ENCODE results near the gene SRCAP.

SRCAP gene

DNA sequence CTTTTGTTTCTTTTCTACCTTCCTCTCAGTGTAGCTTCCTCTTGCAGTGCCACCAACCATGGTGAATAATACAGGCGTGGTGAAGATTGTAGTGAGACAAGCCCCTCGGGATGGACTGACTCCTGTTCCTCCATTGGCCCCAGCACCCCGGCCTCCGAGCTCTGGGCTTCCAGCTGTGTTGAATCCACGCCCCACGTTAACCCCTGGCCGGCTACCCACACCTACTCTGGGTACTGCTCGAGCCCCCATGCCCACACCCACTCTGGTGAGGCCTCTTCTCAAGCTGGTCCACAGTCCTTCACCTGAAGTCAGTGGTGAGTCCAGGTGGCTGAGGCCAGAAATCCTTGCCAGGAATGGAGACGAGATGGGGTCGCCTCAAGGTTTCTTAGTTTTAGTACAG lies 23.9 kb downstream of the SRCAP start:
- POLR2A ChIA-PET = interaction anchor here (1.2 to 2.0 kb wide), 3 partner anchors 15 to 52 kb away, joined by 4 to 6 read pairs (median 5); partner anchors contain the start of gene SRCAP

DNA sequence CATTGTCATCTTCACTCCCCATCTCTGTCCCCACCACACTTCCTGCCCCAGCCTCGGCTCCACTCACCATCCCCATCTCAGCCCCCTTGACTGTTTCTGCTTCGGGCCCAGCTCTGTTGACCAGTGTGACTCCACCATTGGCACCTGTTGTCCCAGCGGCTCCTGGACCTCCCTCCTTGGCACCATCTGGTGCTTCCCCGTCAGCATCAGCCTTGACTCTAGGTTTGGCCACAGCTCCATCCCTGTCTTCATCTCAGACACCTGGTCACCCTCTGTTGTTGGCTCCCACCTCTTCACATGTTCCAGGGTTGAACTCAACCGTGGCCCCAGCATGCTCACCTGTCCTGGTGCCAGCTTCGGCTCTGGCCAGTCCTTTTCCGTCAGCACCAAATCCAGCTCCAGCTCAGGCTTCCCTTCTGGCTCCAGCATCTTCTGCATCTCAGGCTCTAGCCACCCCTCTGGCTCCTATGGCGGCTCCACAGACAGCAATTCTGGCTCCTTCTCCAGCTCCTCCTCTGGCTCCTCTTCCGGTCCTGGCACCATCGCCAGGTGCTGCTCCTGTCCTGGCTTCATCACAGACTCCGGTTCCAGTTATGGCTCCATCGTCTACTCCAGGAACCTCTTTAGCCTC lies 24.9 kb downstream of the SRCAP start:
- ChIA-PET CTCF (interaction anchor here (1.9 kb wide), 1 partner anchor 11 kb away, joined by 6 read pairs; no protein-coding TSS in a partner anchor), POLR2A (interaction anchor here (0.7 to 2.0 kb wide), 5 partner anchors 9 to 51 kb away, joined by 4 to 10 read pairs (median 5); partner anchors contain the start of gene SRCAP)
- DNase-seq (ENCODE audit: extremely low spot score) = no peak
- no peak for TF ChIP-seq CTBP1 (IDR thresholded peaks at IDR 0.05; ENCODE audit: borderline replicate concordance)
- TF ChIP-seq ELF4 (IDR thresholded peaks at IDR 0.05) = no peak
- TF ChIP-seq FOXM1 (IDR thresholded peaks at IDR 0.05; ENCODE audit: borderline replicate concordance) = no peak
- no peak for TF ChIP-seq BHLHE40 (IDR thresholded peaks at IDR 0.05; ENCODE audit: borderline replicate concordance)
- no peak for TF ChIP-seq FOXK2 (IDR thresholded peaks at IDR 0.05)
- no peak for TF ChIP-seq HDGF (IDR thresholded peaks at IDR 0.05; ENCODE audit: borderline replicate concordance)
- TF ChIP-seq ZNF384 (IDR thresholded peaks at IDR 0.05) = no peak
- TF ChIP-seq ARNT (IDR thresholded peaks at IDR 0.05) = no peak
- TF ChIP-seq SP1 (IDR thresholded peaks at IDR 0.05) = no peak
- no peak for TF ChIP-seq FOXA1 (IDR thresholded peaks at IDR 0.05)
- no peak for TF ChIP-seq NFRKB (IDR thresholded peaks at IDR 0.05)
- no peak for TF ChIP-seq LEF1 (IDR thresholded peaks at IDR 0.05; ENCODE audit: borderline replicate concordance)
- TF ChIP-seq L3MBTL2 (conservative IDR thresholded peaks at IDR 0.05) = no peak

More for the DNA sequence above, 23.9 kb downstream of the SRCAP start:
- CTCF ChIA-PET = interaction anchor here (1.9 kb wide), 1 partner anchor 12 kb away, joined by 6 read pairs; no protein-coding TSS in a partner anchor
- no peak for DNase-seq (ENCODE audit: extremely low spot score)
- TF ChIP-seq LEF1 (IDR thresholded peaks at IDR 0.05; ENCODE audit: borderline replicate concordance) (no peak), L3MBTL2 (conservative IDR thresholded peaks at IDR 0.05) (no peak), ZNF384 (IDR thresholded peaks at IDR 0.05) (no peak), ELF4 (IDR thresholded peaks at IDR 0.05) (no peak), NFRKB (IDR thresholded peaks at IDR 0.05) (no peak), SUZ12 (IDR thresholded peaks at IDR 0.05) (no peak), FOXM1 (IDR thresholded peaks at IDR 0.05; ENCODE audit: borderline replicate concordance) (no peak), HDGF (IDR thresholded peaks at IDR 0.05; ENCODE audit: borderline replicate concordance) (no peak), ARNT (IDR thresholded peaks at IDR 0.05) (no peak), FOXA1 (IDR thresholded peaks at IDR 0.05) (no peak), SP1 (IDR thresholded peaks at IDR 0.05) (no peak), CTBP1 (IDR thresholded peaks at IDR 0.05; ENCODE audit: borderline replicate concordance) (no peak), TARDBP (IDR thresholded peaks at IDR 0.05) (no peak), FOXK2 (IDR thresholded peaks at IDR 0.05) (no peak), BHLHE40 (IDR thresholded peaks at IDR 0.05; ENCODE audit: borderline replicate concordance) (no peak)
- TF ChIP-seq, protein P1, sequence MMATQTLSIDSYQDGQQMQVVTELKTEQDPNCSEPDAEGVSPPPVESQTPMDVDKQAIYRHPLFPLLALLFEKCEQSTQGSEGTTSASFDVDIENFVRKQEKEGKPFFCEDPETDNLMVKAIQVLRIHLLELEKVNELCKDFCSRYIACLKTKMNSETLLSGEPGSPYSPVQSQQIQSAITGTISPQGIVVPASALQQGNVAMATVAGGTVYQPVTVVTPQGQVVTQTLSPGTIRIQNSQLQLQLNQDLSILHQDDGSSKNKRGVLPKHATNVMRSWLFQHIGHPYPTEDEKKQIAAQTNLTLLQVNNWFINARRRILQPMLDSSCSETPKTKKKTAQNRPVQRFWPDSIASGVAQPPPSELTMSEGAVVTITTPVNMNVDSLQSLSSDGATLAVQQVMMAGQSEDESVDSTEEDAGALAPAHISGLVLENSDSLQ (IDR thresholded peaks at IDR 0.05) = no peak

DNA sequence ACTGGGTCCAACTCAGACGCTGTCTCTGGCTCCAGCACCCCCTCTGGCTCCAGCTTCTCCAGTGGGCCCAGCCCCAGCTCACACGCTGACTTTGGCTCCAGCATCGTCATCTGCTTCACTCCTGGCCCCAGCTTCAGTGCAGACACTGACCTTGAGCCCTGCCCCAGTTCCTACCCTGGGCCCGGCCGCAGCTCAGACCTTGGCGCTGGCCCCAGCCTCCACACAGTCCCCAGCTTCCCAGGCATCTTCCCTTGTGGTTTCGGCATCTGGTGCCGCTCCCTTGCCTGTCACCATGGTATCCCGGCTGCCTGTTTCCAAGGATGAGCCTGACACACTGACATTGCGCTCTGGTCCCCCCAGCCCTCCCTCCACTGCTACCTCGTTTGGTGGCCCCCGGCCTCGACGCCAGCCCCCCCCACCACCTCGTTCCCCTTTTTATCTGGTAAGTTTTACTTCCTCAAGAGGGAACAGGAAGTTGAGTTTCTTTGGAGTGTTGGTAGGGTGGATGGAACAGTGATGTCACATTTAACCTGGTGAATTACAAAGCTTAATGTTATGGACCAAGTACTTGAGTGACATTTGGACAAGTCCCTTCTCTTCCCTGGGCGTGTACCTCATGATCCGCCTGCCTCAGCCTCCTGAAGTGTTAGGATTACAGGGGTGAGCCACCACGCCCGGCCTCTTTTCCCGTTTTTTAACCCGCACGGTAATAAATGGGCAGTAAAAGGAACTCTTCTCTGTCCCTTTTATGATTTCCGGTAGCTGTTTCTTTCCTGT lies 25.9 kb downstream of the SRCAP start:
- ChIA-PET POLR2A (interaction anchor here (0.7 to 1.9 kb wide), 4 partner anchors 8 to 26 kb away, joined by 3 to 10 read pairs (median 4); partner anchors contain the start of genes PHKG2 and SRCAP), CTCF (interaction anchor here (1.9 kb wide), 1 partner anchor 10 kb away, joined by 6 read pairs; no protein-coding TSS in a partner anchor)
- TF ChIP-seq FOXK2 (IDR thresholded peaks at IDR 0.05) = no peak
- no peak for TF ChIP-seq FOXA1 (IDR thresholded peaks at IDR 0.05)
- TF ChIP-seq, protein P1 (IDR thresholded peaks at IDR 0.05) = no peak
- TF ChIP-seq ZNF384 (IDR thresholded peaks at IDR 0.05) = no peak
- TF ChIP-seq FOXM1 (IDR thresholded peaks at IDR 0.05; ENCODE audit: borderline replicate concordance) = no peak
- TF ChIP-seq NFRKB (IDR thresholded peaks at IDR 0.05) = no peak
- no peak for TF ChIP-seq ARNT (IDR thresholded peaks at IDR 0.05)
- TF ChIP-seq HDGF (IDR thresholded peaks at IDR 0.05; ENCODE audit: borderline replicate concordance) = no peak
- TF ChIP-seq CTBP1 (IDR thresholded peaks at IDR 0.05; ENCODE audit: borderline replicate concordance) = no peak
- TF ChIP-seq LEF1 (IDR thresholded peaks at IDR 0.05; ENCODE audit: borderline replicate concordance) = no peak
- no peak for TF ChIP-seq BHLHE40 (IDR thresholded peaks at IDR 0.05; ENCODE audit: borderline replicate concordance)
- no peak for TF ChIP-seq L3MBTL2 (conservative IDR thresholded peaks at IDR 0.05)
- no peak for TF ChIP-seq TARDBP (IDR thresholded peaks at IDR 0.05)
- no peak for TF ChIP-seq SP1 (IDR thresholded peaks at IDR 0.05)
- DNase-seq (ENCODE audit: extremely low spot score) = no peak

DNA sequence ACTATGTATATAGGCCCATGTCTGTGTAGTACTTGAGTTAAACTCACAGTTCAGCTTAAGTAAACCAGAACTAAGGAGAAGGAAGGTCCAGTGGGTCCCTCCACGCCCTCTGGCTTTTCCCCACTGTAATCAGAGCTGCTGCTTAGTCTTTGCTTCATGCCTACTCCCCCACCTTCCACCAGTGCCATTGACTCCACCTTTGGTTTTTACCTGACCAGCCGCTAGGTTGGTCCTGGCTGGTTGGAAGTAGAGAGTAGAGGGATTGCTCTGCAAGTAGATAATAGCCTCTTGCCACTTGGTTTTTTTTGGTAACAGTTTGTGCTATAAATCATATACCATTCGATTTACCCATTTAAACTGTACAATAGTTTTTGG lies 26.4 kb downstream of the SRCAP start:
- DNase-seq (ENCODE audit: extremely low spot score) = no peak
- ChIA-PET POLR2A (interaction anchor here (0.7 to 1.3 kb wide), 3 partner anchors 9 to 27 kb away, joined by 3 to 4 read pairs (median 4); partner anchors contain the start of genes PHKG2 and SRCAP), CTCF (no interaction called here)
- TF ChIP-seq SP1 (IDR thresholded peaks at IDR 0.05) = no peak

DNA sequence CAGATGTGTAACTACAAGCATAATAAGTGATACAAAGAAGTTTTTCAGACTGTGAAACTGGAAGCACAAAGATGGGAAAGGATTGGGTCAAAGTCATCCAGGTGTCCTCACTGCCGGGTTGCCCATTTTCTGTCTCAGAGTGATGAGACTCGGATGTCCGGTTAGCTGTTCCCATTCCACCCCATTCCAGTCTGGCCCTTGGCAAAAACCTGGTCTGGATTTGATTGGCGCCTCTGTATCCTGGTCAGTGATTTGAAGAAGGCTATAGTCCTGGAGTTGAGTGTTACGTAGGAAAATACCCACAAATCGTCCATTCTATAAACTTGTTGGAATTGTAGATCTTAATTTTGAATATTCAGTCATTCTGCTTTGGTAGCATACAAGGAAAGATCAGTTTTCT lies 29.4 kb downstream of the SRCAP start:
- TF ChIP-seq SP1 (IDR thresholded peaks at IDR 0.05) (no peak), L3MBTL2 (conservative IDR thresholded peaks at IDR 0.05) (no peak), LEF1 (IDR thresholded peaks at IDR 0.05; ENCODE audit: borderline replicate concordance) (no peak), HDGF (IDR thresholded peaks at IDR 0.05; ENCODE audit: borderline replicate concordance) (no peak), SUZ12 (IDR thresholded peaks at IDR 0.05) (no peak), ZNF384 (IDR thresholded peaks at IDR 0.05) (no peak), FOXA1 (IDR thresholded peaks at IDR 0.05) (no peak)
- TF ChIP-seq, protein P1 (IDR thresholded peaks at IDR 0.05) = no peak
- POLR2A ChIA-PET = interaction anchor here (1.1 to 7.5 kb wide), 2 partner anchors 10 to 20 kb away, joined by 3 to 43 read pairs; partner anchors contain the start of gene PHKG2
- CTCF ChIA-PET = no interaction called here
- DNase-seq (ENCODE audit: extremely low spot score) = no peak
